WI38 (cell line): Measurements from ENCODE around the gene PTGIS.

Source experiments
- H3K4me3 ChIP-seq: 2 replicates; pipeline ENCODE4 v1.5.1; 2011; ENCODE audit warnings: low read depth, mild to moderate bottlenecking, control low read depth, low read length
- TF ChIP-seq, protein P1 (sequence below): IDR thresholded peaks from 2 replicates; pipeline ENCODE4 v1.5.1; 2012; ENCODE audit warnings: low read depth, mild to moderate bottlenecking, control low read depth, low read length

PTGIS gene

DNA sequence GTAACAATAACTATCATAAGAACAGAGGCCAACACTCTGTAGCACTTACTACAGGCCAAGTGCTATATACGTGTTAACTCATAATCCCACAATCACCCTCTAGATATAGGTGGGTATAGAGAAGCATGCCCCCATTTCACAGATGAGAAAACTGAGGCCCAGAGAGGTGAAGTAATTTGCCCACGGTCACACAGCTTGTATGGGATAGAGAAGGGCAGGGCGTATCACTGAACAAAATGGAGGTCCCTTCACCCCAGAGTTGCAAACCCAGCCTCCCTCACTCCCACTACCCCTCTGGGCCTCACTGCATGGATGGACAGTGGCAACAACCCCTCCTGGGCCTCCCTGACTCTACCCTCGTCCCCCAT is 31.8 kb upstream of the PTGIS start:
- TF ChIP-seq, protein P1, sequence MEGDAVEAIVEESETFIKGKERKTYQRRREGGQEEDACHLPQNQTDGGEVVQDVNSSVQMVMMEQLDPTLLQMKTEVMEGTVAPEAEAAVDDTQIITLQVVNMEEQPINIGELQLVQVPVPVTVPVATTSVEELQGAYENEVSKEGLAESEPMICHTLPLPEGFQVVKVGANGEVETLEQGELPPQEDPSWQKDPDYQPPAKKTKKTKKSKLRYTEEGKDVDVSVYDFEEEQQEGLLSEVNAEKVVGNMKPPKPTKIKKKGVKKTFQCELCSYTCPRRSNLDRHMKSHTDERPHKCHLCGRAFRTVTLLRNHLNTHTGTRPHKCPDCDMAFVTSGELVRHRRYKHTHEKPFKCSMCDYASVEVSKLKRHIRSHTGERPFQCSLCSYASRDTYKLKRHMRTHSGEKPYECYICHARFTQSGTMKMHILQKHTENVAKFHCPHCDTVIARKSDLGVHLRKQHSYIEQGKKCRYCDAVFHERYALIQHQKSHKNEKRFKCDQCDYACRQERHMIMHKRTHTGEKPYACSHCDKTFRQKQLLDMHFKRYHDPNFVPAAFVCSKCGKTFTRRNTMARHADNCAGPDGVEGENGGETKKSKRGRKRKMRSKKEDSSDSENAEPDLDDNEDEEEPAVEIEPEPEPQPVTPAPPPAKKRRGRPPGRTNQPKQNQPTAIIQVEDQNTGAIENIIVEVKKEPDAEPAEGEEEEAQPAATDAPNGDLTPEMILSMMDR: no peak

DNA sequence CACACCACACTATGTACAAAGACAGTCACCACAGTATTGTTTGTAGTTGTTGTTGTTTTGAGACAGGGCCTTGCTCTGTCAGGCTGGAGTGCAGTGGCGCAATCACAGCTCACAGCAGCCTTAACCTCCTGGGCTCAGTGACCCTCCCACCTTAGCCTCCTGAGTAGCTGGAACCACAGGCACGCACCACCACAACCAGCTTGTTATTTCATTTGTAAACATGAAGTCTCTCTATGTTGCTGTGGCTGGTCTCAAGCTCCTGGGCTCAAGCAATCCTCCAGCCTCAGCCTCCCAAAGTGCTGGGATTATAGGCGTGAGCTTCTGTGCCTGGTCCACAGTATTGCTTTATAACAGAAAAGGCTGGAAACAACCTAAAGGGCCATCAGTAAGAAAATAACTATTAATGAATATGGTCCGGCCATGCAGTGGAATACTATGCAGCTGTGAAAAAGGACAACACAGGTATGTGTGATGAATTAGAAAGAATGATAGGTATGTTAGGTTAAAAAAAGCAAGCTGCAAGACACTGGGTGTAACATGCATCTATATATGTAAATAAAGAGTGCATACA is 30.0 kb upstream of the PTGIS start:
- H3K4me3 ChIP-seq: no peak overlapping the region
- TF ChIP-seq, protein P1: no peak

More for the DNA sequence above, 31.8 kb upstream of the PTGIS start:
- no peak overlapping the region for H3K4me3 ChIP-seq

DNA sequence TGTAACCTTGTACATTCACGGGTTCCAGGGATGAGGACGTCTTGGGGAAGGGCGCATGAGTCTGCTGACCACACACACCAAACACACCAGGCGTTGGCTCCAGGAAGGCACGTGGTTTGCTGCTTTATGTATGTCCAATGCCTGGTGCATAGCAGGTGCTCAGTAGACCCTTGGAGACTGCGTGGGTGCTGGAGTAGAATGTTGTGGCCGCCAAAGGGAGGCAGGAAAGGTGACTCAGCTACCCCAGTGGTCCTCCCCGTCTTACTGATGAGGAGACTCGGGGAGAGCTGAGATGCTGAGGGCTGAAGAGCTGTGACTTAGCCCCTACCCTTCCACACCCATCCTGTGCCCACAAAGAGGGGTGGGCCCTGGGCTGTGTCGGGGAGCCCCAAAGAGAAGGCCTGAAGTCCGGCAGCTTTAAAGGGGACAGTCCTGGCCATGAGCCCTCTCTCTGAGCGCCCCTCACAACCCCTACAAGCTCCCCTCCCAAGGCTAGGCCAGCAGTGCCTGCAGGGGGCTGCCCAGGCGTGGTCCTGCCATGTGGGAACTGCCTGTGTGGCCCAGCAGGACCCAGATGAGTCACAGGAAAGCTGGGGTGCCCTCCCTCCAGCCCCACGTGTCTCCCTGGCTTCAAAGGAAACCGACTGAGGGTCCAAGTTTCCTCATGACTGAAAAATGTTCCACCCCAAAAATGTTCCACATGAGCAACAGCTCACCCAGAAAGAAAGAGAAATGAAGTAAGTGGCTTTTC is 28.0 kb upstream of the PTGIS start:
- no peak overlapping the region for H3K4me3 ChIP-seq
- TF ChIP-seq, protein P1: no peak

DNA sequence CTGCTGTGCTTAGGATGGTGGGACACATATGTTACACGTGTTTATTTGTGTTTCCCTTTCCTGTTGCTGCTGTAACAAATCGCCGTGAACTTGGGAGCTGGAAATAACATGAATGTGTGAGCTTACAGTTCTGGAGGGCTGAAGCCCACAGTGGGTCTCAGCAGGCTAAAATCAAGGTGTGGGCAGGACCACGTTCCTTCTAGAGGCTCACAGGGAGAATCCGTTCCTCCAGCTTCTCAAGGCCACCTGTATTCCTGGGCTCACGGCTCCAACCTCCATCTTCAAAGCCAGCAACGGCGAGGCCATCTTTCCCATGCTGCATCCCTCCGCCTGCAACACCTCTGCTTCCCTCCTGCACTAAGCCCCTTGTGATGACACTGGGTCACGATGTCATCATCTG is 27.4 kb upstream of the PTGIS start:
- no peak overlapping the region for H3K4me3 ChIP-seq
- TF ChIP-seq, protein P1: no peak

DNA sequence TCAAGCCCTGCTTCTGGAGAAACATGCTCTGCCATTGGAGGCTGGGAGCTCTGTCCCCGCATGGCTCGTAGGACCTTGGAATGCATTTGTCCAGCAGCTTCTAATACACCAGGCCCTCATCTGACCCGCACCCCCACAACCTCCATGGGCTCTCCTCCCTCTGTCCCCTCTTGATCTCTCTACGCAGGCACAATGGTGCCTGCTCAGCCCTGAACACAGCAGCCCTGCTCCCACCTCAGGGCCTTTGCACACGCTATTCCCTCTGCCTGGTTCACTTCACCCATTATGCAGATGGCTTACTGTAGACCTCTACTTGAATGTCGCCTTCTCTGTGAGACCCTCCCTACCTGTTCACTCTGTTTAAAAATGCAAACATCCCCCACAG is 27.0 kb upstream of the PTGIS start:
- TF ChIP-seq, protein P1: no peak

DNA sequence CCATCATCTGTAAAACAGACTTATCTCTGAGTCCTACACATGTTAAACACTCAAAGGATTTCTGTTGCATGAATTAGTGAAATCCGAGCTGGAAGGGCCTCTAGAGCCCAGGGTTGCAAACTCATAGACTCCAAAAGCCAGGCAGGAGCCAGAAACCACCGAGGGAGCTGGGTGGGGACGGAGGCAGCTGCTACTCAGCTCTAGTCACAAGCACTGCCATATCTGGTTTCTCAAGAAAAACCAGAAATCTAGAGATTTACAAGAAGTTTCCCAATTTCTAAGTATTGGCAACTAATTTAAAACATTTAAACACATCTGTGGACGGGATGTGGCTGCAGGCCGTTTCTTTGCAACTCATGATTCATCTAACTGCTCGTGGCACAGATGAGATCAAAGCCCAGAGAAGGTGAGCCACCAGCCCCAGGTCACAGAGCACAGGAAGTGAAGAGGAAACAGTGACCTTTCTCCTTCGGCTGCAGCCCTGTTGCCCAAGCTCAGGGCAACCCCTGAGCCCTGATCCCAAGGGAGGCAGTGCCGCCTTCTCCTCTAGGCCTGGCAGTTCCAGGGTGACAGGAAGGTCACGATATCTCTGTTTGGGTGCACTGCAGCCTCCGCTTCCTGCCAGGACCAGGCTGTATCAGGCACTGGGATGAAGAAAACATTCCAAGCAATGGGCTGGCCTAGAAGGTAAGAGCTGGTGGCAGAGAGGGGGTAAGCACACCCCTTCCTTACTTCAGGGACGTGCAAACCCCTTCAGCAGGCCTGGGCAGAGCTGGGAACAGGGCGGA is 26.4 kb upstream of the PTGIS start:
- TF ChIP-seq, protein P1: no peak
- H3K4me3 ChIP-seq: no peak overlapping the region

More for the DNA sequence above, 27.0 kb upstream of the PTGIS start:
- no peak overlapping the region for H3K4me3 ChIP-seq

DNA sequence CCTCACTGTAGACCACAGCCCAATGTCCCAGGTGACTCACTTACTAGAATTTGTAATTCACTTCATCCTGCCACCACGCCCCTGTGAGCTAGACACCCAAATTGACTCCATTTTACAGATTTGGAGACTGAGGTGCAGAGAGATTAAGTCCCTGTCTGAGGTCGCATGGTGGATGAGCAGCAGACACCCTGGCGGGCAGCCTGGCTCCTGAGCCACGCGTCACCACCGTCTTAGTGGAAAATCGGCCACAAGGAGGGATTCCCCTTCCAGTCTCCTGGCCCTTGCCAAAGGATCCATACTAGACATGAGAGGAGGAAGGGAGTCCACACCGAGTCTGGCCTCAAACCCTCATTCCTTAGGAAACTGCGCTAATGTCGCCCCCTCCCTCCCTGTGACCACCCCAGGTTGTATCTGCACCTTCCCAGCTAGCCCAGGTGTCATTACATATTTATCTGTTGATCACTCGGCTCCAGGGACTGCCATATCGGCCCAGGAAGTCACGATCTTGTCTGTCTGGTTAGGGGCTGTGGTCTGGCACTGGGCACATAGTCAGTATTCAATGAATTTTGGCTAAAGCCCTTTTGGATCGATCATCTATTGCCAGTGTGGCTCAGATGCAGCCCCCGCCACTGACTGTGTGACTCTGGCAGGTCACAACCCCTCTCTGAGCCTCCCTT is 25.7 kb upstream of the PTGIS start:
- H3K4me3 ChIP-seq: no peak overlapping the region
- TF ChIP-seq, protein P1: no peak
